HG02623 (cell line): ENCODE data around the gene CCDC51.
A peak's percentile ranks its signal among the peaks of the same experiment; 100 is the strongest.
"Not testable (repeated sequence)": the region's sequence is repeated elsewhere in the genome, so short reads cannot be mapped to it uniquely, and the experiment has no call there.

Experiments
- ATAC-seq: cut with Tn5 transposase; IDR thresholded peaks from one replicate; pipeline ENCODE4 v1.9.1; 2021; ENCODE audit warnings: moderate library complexity; ENCODE audit not compliant: unreplicated experiment

Gene CCDC51

GRCh38 chr3:48466386-48467109 lies 26.6 kb upstream of the CCDC51 start:
- no peak for ATAC-seq

GRCh38 chr3:48465531-48466378 lies 25.8 kb upstream of the CCDC51 start:
- peak; percentile 86 for ATAC-seq

GRCh38 chr3:48465237-48465530 lies 25.3 kb upstream of the CCDC51 start:
- no peak for ATAC-seq

GRCh38 chr3:48464713-48465221 lies 24.8 kb upstream of the CCDC51 start:
- no peak for ATAC-seq

GRCh38 chr3:48463703-48464102 lies 23.8 kb upstream of the CCDC51 start:
- no peak for ATAC-seq

- ATAC-seq, result not testable (repeated sequence)
Measured at GRCh38 chr3:48461767-48462166, 21.8 kb upstream of the CCDC51 start.

- no peak for ATAC-seq
Measured at GRCh38 chr3:48460517-48460902, 20.6 kb upstream of the CCDC51 start.

GRCh38 chr3:48459773-48460516 lies 20.0 kb upstream of the CCDC51 start:
- no peak for ATAC-seq

GRCh38 chr3:48459331-48459730 lies 19.4 kb upstream of the CCDC51 start:
- no peak for ATAC-seq

GRCh38 chr3:48456456-48456855 lies 16.5 kb upstream of the CCDC51 start:
- ATAC-seq, result no peak

- ATAC-seq, result no peak
Measured at GRCh38 chr3:48451270-48451669, 11.4 kb upstream of the CCDC51 start.

- peak; percentile 86 for ATAC-seq
Measured at GRCh38 chr3:48446425-48447193, 6.7 kb upstream of the CCDC51 start, which contains the start of gene ATRIP. ATRIP (plus strand) TSS chr3:48446737; CDS start chr3:48446846, 109 bp downstream.

GRCh38 chr3:48446043-48446424 lies 6.1 kb upstream of the CCDC51 start:
- ATAC-seq, result no peak

- no peak for ATAC-seq
Measured at GRCh38 chr3:48445277-48445882, 5.5 kb upstream of the CCDC51 start.

GRCh38 chr3:48441940-48442339 lies 2.0 kb upstream of the CCDC51 start:
- ATAC-seq, result no peak

- ATAC-seq, result no peak
Measured at GRCh38 chr3:48440590-48440958, 655 bp upstream of the CCDC51 start.

GRCh38 chr3:48437812-48438211 lies 2.1 kb downstream of the CCDC51 start:
- no peak for ATAC-seq

GRCh38 chr3:48436855-48437254 lies 3.1 kb downstream of the CCDC51 start:
- no peak for ATAC-seq

- no peak for ATAC-seq
Measured at GRCh38 chr3:48436477-48436787, 3.5 kb downstream of the CCDC51 start.

GRCh38 chr3:48435774-48436476 lies 4.0 kb downstream of the CCDC51 start:
- no peak for ATAC-seq
